Measurements from ENCODE around the gene STXBP6.

STXBP6 gene

DNA sequence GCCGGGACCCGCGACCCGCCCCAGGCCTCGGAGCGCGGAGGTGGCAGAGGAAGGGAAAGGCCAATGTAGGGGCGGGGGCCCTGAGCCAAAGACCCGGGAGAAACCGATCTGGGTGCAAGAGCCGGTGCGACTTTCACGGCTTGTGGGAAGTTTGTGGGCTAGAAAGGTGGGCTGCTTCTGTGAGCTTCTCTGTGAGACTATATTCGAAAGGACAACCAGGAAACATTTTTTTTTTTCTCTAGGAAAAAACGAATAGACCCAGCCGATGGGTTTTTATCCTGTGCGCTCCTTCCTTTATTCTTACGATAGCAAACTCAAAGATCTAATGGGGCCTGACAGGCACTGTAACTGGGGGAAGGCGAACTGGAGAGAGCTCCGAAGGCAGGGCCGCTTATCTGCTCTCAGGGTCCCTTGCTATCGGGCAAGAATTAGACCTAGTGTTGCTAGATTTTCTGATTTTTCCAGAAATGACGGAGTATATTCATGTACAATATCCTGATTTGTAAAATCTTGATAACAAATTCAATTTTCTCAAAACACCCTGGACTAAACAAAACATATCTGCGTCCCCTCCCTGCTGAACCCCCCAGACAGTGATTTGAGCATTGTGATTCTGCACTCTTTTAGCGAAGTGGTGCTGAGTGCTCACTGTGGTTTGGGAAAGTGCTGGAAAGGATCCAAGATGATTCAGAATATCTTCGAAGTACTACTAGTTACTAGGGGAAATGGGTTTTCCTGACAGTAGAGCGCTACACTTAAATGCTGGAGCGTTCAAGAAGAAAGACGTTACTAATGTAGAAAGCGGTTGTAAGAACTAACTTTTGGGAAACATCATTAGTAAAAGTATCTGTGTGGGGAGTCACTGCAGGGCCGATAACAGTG is 563 bp upstream of the STXBP6 start:
- DNase-seq, result no peak

DNA sequence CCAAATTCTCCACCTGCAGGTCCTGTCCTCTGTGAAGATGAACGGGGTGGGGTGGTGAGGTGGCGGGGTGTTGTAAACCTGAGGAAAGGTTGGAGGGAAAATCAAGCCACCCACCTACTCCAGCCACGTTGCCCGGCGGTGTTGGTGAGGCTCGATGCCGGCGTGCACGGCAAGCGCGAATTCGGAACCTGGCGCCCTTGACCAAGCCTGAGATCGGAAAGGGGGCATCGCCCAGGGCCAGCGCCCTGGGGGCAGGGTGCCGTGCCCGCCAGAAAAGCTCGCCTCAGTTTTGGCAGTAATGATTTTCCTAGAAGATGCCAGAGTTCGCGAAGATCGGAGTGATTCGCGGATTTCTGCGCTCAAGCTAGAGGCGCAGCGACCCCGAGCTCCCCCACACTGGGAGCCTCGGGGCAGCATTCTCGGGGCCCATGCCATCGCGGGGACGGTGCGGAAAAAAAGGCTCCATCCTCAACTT is 817 bp downstream of the STXBP6 start:
- DNase-seq, result no peak

DNA sequence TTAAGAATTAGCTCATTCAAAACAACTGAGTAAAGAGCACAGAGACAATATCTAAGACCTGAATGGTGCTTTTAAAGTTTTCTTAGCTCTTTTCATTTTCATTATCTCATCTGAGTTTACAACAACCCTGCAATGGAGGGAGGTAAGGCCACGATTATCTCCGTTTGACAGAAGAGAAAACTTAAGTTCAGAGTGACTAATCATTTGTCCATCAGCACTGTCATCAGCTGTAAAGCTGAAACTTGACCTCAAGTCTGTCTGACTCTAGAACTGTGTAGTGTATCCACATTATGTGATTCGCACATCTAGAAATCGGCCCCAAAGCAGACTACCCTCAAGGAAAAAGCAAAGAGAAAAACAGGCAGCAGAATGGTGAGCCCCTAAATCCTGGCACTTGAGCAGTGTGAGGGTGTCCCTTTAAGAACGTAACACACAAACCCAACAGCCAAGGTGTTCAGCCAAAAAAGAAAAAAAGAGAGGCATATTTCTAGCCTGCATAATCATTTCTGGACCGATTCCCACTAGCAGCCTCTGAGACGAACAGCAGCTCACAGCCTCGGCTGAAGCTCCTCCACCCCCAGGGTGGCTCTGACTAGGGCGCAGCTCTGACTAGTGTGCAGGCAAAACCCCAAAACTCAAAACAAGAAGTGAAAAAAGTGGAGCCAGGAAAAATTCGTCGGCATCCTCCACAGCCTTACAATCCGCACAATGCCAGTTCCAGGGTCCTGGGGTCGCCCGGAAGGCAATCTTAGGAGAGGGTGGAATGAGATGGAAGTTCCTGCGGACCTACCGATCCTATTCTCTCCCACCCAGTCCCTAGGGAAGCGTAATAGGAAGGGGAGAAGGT is 1.6 kb downstream of the STXBP6 start:
- DNase-seq, result no peak

DNA sequence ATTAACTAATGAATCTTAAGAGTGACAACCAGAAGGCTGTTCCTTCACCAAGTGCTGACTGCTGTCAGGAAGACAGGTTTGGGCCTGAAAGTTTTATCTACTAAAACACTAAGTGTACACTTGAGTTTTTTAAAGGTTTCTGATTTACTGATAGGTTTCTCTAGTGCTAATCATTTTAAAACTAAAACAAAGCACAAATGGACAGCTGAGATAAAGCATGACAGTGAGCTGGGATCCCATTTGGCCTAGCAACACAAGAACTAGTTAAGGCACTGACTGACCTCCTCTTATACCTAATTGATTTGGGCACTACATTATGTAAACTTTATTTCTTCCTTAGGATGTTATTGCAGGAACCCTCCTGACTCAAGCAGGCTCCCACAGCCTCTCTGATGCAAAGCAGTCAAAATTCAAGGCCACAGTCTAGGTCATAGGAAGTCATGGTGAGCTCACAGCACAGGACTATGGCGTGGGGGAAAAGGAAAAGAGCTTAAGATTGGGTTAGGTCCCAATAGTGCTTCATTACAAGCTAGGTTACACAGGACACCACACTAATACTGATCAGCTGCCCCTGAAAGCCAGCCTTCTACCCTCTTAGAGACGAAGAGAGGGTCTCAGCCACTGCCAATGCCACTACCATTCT is 3.5 kb downstream of the STXBP6 start:
- no peak for DNase-seq

DNA sequence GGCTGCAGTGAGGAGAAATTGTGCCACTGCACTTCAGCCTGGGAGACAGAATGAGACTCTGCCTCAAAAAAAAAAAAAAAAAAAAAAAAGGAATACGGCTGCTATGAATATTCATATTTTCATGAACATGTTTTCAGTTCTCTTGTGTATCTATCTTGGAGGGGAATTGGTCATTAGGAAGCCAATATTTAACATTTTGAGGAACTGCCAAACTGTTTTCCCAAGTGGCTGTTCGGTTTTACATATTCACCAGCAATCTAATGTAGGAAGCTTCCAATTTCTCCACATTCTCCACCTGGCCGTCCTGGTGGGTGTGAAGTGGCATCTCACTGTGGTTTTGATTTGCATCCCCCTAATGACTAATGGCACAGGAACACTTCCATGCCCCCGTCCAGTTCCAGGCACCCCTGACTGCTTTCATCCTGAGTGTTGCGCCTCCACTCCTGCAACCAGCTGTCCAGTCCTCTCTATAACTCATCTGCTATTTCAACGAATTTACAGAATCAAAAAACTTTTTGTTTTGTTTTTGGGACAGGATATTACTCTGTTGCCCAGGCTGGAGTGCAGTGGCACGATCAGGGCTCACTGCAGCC is 5.7 kb downstream of the STXBP6 start:
- DNase-seq, result no peak

DNA sequence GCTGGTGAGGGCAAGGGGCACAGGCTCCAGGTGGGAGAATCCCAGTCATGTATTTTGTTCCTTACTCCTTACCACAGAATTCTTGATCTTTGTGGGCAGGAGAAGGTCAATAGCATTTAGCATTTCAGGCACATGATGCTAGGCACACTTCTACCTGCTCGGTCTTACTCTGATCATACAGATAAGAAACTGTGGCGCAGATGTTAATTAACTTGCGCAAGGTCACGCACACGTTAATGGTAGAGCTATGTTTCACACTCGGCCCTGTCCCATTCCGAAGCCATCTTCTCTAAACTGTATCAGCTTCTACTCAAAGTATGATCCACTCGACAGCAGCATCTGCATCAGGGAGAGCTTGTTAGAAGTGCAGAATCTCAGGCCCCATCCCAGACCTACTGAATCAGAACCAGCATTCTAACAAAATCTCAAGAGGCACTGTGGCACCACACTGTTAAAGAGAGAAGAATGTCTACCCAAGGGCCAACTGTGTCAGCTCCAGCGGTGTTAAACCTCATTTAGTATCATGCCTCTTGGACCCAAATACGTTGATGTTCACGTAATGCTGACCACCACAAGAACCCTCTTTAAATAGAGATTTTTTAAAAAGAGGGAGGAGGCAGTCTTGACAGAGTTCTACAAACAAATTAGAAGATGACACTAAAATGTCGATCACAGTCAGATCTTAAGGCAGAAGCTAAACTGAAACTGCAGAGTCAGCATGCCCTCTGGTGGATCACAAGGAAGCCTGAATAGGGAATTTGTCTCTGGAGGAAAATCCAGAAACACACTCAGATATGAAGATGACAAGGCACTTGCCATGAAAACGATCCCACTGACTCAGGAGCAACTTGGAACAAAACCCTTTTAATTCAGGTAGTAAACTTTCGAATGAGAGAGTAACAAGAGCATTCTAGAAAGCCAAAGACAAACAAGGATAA is 7.3 kb downstream of the STXBP6 start:
- no peak for DNase-seq

DNA sequence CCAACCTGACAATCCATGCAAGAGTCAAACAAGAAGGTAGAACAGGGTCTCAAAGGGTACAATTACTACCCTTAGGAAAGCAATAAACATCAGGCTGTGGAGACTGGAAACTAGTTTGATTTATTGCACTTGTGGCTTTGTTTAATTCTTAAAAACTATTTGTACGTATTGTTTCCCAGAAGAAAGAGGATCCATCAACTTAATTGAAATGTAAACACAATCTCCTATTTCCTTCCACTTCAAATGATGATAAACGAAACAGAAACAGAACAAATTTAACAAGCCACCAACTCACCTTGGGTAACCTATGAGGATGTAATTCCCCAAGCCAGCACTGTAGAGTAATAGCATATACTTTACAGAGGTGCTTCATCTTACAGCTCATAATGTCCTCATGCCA is 8.0 kb downstream of the STXBP6 start:
- no peak for DNase-seq

DNA sequence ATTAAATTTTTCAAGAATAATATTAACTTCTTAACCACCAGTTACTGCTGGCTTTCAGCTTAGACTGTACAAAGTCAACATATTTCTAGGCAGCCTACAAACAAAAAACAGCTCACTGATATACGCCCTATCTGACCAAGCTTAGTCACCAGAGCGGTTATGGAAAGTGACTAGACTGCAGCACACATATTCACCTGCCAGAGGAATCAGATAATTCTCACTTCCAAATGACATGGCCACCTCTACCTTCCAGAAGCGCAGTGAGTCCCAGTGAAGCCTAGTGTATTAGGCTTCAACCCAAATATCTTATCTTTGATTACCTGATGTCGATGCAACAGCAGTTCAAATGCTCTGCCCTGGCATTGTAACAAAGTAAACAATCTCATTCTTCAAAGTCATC is 8.5 kb downstream of the STXBP6 start:
- DNase-seq, result no peak

DNA sequence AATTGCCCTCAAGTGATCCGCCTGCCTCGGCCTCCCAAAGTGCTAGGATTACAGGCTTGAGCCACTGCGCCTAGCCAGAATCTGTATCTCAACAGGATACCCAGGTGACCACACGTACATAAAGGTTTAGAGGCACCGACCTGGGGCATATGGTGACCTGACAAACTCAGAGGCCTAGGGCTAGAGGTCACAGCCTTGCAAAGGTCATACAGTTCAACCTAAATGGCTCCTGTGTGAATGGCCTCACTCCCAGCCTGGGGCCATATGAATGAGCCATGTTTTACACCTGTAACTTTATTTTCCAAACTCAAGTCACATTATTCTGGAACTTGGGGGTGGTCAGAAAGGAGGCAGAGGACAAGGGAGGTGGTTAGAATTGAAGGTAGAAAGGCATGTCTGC is 10.0 kb downstream of the STXBP6 start:
- DNase-seq, result no peak

DNA sequence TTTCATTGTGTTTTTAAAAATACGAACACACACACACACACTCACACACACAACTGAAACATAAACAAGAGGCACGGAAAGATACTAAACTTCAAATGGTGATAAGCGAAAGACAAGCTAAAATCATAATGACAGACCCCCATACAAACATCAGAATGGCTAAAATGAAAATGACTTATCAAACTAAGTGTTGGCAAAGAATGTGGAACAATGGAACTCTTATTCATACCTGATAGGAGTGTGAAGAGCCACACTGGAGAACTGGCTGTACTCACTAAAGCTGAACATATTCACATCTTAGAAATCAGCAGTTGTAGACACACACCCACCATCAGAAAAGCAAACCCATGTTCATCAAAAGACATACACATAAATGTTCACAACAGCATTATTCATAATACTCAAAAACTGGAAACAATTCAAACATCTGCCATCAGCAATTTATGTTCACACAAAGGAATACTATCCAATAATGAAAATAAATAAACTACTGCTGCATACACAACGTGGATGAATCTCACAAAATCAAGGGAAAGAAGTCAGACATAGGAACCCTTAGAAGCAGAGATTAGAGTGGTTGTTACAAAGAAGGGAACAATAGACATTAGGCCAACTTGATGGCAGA is 11.8 kb downstream of the STXBP6 start:
- no peak for DNase-seq

DNA sequence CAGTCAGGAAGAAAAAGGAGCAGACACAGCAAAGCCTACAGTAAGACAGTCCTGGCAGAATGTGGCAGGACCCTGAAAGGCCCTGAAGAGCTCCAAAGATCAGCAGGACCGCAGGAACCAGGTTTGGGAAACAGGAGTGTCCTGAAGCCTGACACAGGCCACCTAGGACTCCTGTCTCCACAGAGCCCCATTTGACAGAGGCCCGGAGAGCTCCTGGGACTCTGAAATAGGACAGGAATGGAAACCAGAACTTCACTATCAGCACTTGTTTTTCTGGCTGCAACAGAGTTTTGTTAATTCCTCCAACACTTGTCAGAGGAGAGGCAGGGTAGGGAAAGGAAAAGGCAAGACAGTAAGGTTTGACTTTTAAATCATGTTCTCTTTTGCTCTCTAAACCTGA is 12.9 kb downstream of the STXBP6 start:
- DNase-seq, result no peak

DNA sequence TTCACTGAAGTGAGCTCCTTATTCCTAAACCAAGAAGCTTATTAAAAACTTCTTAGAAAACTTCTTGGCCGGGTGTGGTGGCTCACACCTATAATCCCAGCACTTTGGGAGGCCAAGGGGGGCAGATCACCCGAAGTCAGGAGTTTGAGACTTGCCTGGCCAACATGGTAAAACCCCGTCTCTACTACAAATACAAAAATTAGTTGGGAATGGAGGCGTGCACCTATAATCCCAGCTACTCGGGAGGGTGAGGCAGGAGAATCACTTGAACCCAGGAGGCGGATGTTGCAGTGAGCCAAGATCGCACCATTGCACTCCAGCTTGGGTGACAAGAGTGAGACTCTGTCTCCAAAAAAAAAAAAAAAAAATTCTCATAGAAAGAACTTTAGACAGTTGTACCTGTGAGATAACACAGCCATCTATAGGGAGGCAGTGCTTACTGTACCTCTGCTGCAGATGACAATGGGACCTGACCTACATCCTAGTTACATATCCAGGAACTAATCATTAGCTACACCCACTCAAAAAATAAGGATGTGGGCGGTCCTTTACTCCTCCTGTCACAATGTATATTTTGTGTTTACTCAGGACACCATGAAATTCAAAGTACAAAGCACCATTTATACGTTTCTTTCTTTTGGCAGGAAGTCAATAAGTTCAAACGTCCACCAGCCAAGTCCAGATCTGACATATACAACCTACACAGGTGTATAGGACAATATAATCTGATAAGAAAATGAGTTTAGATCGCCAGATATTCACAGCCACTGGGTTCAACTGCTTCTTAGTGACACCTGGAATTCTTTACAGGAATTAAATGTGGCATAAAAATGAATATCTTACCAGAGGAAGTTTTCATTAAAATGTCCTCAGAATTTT is 14.9 kb downstream of the STXBP6 start:
- no peak for DNase-seq

DNA sequence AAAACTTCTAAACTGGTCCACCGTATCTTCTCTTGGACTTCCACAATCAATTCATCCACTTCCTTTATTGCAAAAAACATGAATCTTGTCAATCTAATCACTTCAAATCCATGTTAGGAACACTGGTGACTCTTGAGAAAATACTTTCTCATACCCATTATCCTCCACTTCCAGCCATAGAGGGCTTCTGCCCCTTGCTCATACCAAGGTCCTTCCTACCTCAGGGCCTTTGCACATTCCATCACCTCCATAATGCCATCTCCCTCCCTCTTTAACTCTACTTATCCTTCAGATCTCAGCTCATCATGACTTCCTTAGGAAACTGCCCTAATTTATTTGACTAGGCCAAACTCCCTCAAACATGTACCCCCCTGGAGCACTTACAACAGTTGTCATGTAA is 16.6 kb downstream of the STXBP6 start:
- no peak for DNase-seq

DNA sequence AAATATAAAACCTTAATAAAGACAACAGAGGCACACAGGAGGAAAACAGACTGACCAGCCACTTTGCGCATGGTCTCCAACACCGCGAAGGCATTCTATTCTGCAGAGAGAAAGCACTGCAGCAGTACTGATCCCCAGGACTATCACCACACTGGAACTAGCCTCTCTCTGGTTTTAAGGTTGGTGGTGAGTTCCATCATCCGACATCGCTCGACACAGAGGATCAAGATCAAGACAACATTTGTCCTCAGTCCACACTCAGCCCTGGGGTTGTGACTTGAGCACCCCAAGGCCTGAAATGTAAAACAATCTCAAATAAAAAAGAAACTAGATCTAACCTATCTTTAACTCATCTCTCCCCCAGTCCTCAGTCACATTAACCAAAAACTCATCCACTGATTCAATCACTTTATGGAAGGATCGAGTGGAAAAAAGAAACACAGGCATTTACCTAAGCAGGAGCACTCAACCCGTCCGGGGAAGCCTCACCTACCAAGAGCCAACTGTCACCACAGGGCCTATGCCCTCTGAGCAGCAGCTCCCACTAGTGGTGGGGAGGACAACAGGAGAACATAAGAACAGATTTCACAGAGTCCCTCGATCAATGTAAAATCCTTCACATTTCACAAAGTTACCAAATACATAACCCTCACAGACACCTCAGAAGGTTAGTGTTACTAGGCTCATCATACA is 17.7 kb downstream of the STXBP6 start:
- no peak for DNase-seq

DNA sequence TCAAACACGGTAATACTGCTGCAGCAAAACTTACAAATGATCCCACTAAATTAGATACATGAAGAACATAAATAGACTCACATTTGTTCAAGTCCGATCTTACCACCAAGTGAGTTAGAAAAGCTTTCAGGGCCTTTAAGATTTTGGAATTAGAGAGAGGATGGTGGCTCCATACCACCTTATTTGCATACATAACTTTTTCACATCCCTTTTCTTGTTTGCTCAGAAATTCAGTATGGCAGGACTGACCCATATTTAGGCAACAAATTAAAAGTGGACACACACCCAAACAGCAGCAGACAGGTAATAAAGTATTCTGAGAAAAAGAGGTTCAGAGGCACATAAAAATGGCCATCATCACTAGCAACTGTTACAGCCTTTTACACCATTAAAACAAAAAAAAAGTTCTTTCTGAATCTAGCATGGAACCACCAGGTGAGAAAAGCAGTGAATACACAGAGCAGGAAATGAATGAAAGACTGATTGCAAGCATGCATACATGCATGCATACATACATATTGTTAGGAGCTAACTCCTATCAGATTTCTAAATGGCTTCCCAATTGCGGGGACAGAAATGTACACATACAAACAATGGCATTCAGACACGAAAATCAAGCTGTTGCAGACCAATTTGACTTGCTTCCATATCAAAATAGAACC is 23.3 kb downstream of the STXBP6 start:
- no peak for DNase-seq

DNA sequence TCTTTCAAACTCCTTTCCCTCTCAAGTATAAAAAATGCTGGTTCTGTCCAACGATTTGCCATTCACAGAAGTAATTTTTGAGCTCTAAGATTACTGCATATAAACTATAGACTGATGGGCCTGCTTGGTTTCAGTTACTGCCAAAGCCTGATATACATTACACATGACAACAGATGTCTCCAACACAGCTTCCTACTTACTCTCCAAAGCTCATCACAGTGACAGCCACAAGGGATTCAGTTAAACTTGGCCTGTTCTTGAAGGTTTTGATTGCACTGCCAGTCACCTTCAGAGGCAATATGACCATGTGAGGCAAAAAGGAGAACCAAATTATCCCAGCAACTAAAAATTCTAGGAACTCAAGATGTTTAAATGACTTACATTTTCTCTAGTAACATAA is 30.1 kb downstream of the STXBP6 start:
- no peak for DNase-seq

DNA sequence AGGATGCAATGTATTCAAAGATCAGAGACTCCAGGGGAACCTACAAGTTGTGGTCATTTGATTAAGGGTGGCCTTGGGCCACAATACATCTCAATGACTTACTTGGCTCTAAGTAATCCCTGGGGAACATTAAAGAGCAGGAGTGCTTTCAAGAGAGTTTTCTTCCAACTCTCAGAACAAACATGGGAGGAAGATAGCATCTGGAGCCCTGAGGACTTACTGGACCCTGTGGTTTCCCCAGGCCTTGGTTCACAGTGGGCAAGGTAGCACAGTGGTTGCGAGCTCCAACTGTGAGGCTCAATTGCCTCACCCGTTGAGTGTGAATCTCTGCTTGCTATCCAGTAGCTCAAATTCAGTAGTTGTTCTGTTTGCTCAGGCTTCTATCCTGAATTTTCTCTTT is 32.4 kb downstream of the STXBP6 start:
- no peak for DNase-seq

DNA sequence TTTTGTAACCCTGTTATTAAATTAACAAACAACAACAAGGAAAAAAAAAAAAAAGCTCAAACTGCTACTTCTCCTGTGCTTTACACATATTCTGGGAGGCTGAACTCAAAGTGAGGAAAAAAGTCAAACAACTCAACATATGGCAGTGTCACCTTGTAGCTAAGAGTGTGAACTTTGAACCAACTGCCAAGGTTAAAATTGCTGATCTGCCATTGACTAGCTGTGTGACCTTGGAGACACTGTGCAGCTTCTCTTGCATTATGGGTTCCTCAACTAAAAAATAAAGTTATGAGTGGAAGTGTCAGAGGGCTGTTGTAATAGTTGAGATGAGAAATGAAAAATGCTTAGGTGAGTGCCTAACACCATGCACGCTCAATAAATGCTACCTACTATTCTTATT is 34.2 kb downstream of the STXBP6 start:
- no peak for DNase-seq

DNA sequence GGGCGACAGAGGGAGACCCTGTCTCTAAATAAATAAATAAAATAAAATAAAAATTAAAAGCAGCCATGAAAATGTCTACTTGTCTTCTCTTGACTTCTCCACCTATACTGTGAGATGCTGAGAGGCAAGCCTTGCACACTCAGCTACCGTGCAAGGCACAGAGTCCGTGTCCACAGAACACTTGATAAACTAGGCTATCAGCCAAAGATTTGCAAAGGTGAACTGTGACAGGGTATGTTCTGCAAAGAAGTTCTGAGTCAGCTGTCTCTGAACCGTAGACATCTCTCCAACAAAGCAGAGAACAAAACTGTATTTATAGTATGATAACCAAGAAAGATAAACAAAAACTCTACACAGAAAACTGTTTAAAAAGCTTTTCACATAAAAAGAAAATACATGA is 35.5 kb downstream of the STXBP6 start:
- no peak for DNase-seq
